AG04449 (cell line): Measurements from ENCODE around the gene ABHD12.

Experiments
- CTCF ChIA-PET: fragments of 350-600 bp; formaldehyde crosslinking; extraction: SDS; loops from one replicate; lab custom pipeline; 2021; ENCODE audit warnings: antibody characterized with exemption; lab: Yijun Ruan, JAX
- POLR2A ChIA-PET: fragments of 400-600, 350-600 bp; formaldehyde crosslinking; extraction: SDS; loops from one replicate; lab custom pipeline; 2020; ENCODE audit warnings: antibody characterized with exemption, inconsistent platforms; lab: Yijun Ruan, JAX
- DNase-seq: peaks from one replicate; pipeline ENCODE4 v3.0.0-alpha.2; 2010; ENCODE audit warnings: low read depth, low spot score
- H3K4me3 ChIP-seq: 2 replicates; pipeline ENCODE4 v1.5.1; 2011; ENCODE audit warnings: low read depth, mild to moderate bottlenecking, control low read depth, low read length
- TF ChIP-seq, protein P1 (sequence below): IDR thresholded peaks from one replicate; pipeline ENCODE4 v1.5.1; 2011; ENCODE audit warnings: mild to moderate bottlenecking, moderate library complexity, low read length, control low read depth, inconsistent platforms; ENCODE audit not compliant: insufficient read depth; ENCODE audit errors: missing control alignments

ABHD12 gene

GRCh38 chr20:25273046-25273445, 117.6 kb downstream of the ABHD12 start:
- DNase-seq, result no peak
- TF ChIP-seq, protein P1, sequence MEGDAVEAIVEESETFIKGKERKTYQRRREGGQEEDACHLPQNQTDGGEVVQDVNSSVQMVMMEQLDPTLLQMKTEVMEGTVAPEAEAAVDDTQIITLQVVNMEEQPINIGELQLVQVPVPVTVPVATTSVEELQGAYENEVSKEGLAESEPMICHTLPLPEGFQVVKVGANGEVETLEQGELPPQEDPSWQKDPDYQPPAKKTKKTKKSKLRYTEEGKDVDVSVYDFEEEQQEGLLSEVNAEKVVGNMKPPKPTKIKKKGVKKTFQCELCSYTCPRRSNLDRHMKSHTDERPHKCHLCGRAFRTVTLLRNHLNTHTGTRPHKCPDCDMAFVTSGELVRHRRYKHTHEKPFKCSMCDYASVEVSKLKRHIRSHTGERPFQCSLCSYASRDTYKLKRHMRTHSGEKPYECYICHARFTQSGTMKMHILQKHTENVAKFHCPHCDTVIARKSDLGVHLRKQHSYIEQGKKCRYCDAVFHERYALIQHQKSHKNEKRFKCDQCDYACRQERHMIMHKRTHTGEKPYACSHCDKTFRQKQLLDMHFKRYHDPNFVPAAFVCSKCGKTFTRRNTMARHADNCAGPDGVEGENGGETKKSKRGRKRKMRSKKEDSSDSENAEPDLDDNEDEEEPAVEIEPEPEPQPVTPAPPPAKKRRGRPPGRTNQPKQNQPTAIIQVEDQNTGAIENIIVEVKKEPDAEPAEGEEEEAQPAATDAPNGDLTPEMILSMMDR, result no peak
- ChIA-PET POLR2A (interaction anchor here (1.0 kb wide), 1 partner anchor 46 kb away, joined by 3 read pairs; no protein-coding TSS in a partner anchor), CTCF (interaction anchor here (1.3 kb wide), 1 partner anchor 26 kb away, joined by 3 read pairs; no protein-coding TSS in a partner anchor)
- no peak overlapping the region for H3K4me3 ChIP-seq

- CTCF ChIA-PET, result no interaction called here
- POLR2A ChIA-PET, result no interaction called here
Observed at GRCh38 chr20:25272223-25273000, 118.2 kb downstream of the ABHD12 start.

GRCh38 chr20:25271486-25272222, 119.0 kb downstream of the ABHD12 start:
- no peak for DNase-seq
- TF ChIP-seq, protein P1, result no peak
- CTCF ChIA-PET, result no interaction called here
- POLR2A ChIA-PET, result no interaction called here
- H3K4me3 ChIP-seq, result no peak overlapping the region

More at GRCh38 chr20:25272223-25273000, 118.2 kb downstream of the ABHD12 start:
- H3K4me3 ChIP-seq, result no peak overlapping the region
- DNase-seq, result no peak
- TF ChIP-seq, protein P1, result no peak

DNA sequence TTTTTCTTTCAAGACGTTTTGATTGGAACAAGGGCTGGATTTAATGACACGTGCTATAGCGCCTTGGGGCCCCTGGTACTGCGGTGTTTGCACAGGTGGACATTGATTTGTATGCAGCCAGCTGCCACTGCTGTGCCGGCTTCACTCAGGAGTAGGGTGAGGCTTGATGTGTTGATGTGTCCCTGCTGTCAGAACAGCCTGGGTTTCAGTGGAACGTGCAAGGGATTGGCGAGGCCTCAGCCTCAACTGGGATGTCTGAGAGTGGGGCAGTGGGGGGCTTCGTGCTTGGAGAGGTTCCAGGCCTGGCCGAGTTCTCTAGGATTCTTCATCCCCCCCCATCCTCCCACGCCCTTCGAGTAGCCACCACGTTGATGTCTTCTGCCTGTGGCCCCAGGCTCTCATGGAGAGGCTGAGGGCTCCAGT, 119.8 kb downstream of the ABHD12 start:
- POLR2A ChIA-PET, result no interaction called here
- TF ChIP-seq, protein P1, result no peak
- DNase-seq, result no peak
- CTCF ChIA-PET, result no interaction called here
- H3K4me3 ChIP-seq, result no peak overlapping the region

DNA sequence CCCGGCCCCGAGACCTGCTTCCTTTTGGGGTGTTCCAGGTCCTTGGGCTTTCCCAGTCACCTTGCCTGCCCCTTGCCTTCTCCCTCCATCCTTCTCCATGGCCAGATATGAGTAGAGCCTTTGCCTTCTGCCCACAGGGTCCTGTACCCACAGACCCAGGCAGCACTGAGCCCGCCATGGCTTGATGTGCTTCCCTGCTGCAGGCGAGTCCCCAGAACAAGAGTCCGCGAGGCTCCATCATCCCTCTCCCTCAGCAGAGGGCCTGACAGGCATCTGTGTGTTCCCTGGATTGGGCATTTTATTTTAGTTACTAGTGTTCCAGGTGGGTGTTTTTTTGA, 120.8 kb downstream of the ABHD12 start:
- H3K4me3 ChIP-seq, result no peak overlapping the region
- TF ChIP-seq, protein P1, result no peak
- POLR2A ChIA-PET, result no interaction called here
- CTCF ChIA-PET, result no interaction called here
- DNase-seq, result no peak
